Chondrocyte (in vitro differentiated cells): ENCODE data around the gene R3HDM1. TPM values are rescaled to one million over a fixed set of nuclear protein-coding genes. Genes with fewer than 3 reads are reported as not detected.

Experiments used
- DNase-seq: peaks from one replicate; pipeline ENCODE4 v3.0.0; 2021; ENCODE audit warnings: mixed read lengths, low spot score
- H3K27ac Mint-ChIP-seq: one replicate; pipeline ENCODE4 v1.8.0; 2021; ENCODE audit warnings: mild to moderate bottlenecking, moderate library complexity, mixed read lengths; ENCODE audit not compliant: unreplicated experiment
- H3K27me3 Mint-ChIP-seq: 2 replicates; pipeline ENCODE4 v1.8.0; 2021; ENCODE audit warnings: low read depth, mixed read lengths
- H3K36me3 Mint-ChIP-seq: 2 replicates; pipeline ENCODE4 v1.8.0; 2021; ENCODE audit warnings: low read depth, mixed read lengths
- H3K4me1 Mint-ChIP-seq: 2 replicates; pipeline ENCODE4 v1.8.0; 2021; ENCODE audit warnings: low read depth, mild to moderate bottlenecking, mixed read lengths
- H3K4me3 Mint-ChIP-seq: one replicate; pipeline ENCODE4 v1.8.0; 2021; ENCODE audit warnings: mild to moderate bottlenecking, moderate library complexity, mixed read lengths; ENCODE audit not compliant: unreplicated experiment
- H3K9me3 Mint-ChIP-seq: 2 replicates; pipeline ENCODE4 v1.8.0; 2021; ENCODE audit warnings: low read depth, mixed read lengths
- microRNA-seq: library from miRNA; unstranded; fragments of <30 nt; microRNA quantifications from one replicate; pipeline ENCODE4 v1.2.0, GENCODE V29; 2020; ENCODE audit warnings: borderline number of aligned reads
- total RNA-seq: library from RNA; stranded (reverse); gene quantifications from 3 replicates; pipeline ENCODE4 v1.2.1, GENCODE V29; 2021
- TF ChIP-seq, protein P1 (sequence below): fragments of 200-600 bp; sonication (generic); IDR thresholded peaks from 2 replicates; pipeline ENCODE4 v1.5.0; 2021; ENCODE audit warnings: antibody characterized with exemption, mild to moderate bottlenecking, moderate library complexity

R3HDM1 gene
- total RNA-seq, 1 donor from 2014 or later, result 28.2 TPM

DNA sequence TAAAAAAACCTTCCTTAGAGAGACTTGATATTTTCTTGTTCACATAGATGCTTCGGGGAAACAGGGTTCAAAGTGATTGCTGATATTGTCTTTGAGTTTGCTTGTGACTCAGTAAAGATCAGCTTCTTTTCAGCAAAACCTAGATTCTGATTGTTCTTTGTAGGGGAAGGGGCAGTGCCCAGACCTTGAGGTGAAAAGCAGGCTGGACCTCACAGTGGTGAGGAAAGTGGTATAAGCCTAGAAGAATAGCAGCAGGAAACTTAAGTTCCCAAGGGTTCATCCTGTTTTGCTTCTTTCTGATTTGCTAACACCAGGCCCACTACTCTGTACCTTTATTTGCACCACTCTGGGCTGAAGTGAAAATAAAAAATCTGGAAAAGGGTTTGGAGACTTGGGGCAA lies 231.2 kb downstream of the R3HDM1 start:
- no peaks in the 10 kb centered on the region for H3K9me3 Mint-ChIP-seq
- no peak for DNase-seq
- H3K4me1 Mint-ChIP-seq, result no peaks in the 10 kb centered on the region
- no peak overlapping the region for H3K4me3 Mint-ChIP-seq
- H3K27ac Mint-ChIP-seq, result no peak overlapping the region
- TF ChIP-seq, protein P1, sequence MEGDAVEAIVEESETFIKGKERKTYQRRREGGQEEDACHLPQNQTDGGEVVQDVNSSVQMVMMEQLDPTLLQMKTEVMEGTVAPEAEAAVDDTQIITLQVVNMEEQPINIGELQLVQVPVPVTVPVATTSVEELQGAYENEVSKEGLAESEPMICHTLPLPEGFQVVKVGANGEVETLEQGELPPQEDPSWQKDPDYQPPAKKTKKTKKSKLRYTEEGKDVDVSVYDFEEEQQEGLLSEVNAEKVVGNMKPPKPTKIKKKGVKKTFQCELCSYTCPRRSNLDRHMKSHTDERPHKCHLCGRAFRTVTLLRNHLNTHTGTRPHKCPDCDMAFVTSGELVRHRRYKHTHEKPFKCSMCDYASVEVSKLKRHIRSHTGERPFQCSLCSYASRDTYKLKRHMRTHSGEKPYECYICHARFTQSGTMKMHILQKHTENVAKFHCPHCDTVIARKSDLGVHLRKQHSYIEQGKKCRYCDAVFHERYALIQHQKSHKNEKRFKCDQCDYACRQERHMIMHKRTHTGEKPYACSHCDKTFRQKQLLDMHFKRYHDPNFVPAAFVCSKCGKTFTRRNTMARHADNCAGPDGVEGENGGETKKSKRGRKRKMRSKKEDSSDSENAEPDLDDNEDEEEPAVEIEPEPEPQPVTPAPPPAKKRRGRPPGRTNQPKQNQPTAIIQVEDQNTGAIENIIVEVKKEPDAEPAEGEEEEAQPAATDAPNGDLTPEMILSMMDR, result no peak
- H3K36me3 Mint-ChIP-seq, result peaks cover 24% of the 10 kb centered on the region
- no peaks in the 10 kb centered on the region for H3K27me3 Mint-ChIP-seq

DNA sequence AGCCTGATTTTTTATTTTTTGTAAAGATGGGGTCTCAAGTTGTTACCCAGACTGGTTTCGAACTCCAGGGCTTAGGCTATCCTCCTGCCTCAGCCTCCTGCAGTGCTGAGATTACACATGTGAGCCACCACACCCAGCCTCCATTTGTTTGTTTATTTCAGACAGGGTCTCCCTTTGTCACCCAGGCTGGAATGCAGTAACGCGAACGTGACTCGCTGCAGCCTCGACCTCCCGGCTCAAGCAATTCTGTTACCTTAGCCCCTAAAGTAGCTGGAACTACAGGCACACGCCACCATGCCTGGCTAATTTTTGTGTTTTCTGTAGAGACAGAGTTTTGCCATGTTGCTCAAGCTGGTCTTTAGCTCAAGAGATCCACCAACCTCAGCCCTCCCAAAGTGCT lies 237.6 kb downstream of the R3HDM1 start:
- peak overlapping the region; percentile 27 for H3K27ac Mint-ChIP-seq
- no peaks in the 10 kb centered on the region for H3K27me3 Mint-ChIP-seq
- peaks cover 39% of the 10 kb centered on the region for H3K36me3 Mint-ChIP-seq
- no peak overlapping the region for H3K4me3 Mint-ChIP-seq
- DNase-seq, result no peak
- TF ChIP-seq, protein P1, result no peak
- peaks cover 4% of the 10 kb centered on the region for H3K9me3 Mint-ChIP-seq
- H3K4me1 Mint-ChIP-seq, result peaks cover 17% of the 10 kb centered on the region

DNA sequence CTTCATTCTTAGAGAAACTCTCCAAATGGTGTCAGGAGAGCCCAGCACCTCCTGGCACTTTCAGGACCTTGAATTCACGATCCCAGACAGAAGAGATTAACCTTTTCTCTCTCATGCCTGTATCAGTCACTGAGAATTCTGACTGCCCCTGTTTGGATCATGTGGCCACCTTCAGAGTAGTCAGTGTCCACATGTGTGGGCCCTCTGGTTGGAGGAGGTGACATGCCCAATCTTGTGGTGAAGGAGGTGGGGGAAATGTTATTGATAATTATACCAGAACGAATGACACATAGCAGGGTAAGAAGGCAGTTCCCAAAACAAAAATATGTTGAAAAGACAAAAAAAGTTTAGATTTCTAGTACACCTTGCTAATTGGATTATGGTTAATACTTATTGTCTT lies 242.0 kb downstream of the R3HDM1 start:
- peaks cover 43% of the 10 kb centered on the region for H3K36me3 Mint-ChIP-seq
- peaks cover 5% of the 10 kb centered on the region for H3K9me3 Mint-ChIP-seq
- DNase-seq, result no peak
- no peaks in the 10 kb centered on the region for H3K27me3 Mint-ChIP-seq
- H3K27ac Mint-ChIP-seq, result peak overlapping the region; percentile 78
- H3K4me1 Mint-ChIP-seq, result peaks cover 19% of the 10 kb centered on the region
- H3K4me3 Mint-ChIP-seq, result no peak overlapping the region
- TF ChIP-seq, protein P1, result no peak

DNA sequence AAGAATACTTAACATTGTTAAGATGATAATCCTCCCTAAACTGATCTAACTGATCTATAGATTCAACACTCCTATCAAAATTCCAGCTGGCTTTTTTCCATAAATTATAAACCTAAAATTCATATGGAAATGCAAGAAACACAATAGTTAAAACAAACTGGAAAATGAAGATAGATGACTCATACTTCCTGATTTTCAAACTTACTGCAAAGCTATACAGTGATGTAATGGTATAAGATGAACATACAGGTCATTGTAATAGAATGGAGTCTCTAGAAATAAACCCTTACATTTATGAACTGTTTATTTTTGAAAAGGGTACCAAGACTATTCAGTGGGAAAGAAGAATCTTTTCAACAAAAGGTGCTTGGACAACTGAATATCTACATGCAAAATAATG lies 242.6 kb downstream of the R3HDM1 start:
- H3K4me1 Mint-ChIP-seq, result peaks cover 19% of the 10 kb centered on the region

More for the DNA sequence above, 242.6 kb downstream of the R3HDM1 start:
- Mint-ChIP-seq H3K9me3 (peaks cover 5% of the 10 kb centered on the region), H3K4me3 (no peak overlapping the region), H3K27me3 (no peaks in the 10 kb centered on the region), H3K27ac (peak overlapping the region; percentile 88), H3K36me3 (peaks cover 43% of the 10 kb centered on the region)
- TF ChIP-seq, protein P1, result no peak
- no peak for DNase-seq

Small RNA genes lying within 50 kb of the gene (microRNA-seq; reads per million reads assigned to microRNA genes)
- 265 reads per million, percentile 68 among the genes with 10 or more reads in this experiment for gene MIR128-1

Other genes with a start within 250 kb of the R3HDM1 start
- 5.9 to 10.1 TPM (median 7.0 TPM) in 3 replicates for gene ZRANB3, start 266 bp upstream of the R3HDM1 start, total RNA-seq
- gene UBXN4, start 210.4 kb downstream of the R3HDM1 start, total RNA-seq, result 72.5 to 112 TPM (median 76.4 TPM) in 3 replicates